Measurements from ENCODE around the gene RNF20.
"Not testable (repeated sequence)": the region's sequence is repeated elsewhere in the genome, so short reads cannot be mapped to it uniquely, and the experiment has no call there.

The RNF20 gene

DNA sequence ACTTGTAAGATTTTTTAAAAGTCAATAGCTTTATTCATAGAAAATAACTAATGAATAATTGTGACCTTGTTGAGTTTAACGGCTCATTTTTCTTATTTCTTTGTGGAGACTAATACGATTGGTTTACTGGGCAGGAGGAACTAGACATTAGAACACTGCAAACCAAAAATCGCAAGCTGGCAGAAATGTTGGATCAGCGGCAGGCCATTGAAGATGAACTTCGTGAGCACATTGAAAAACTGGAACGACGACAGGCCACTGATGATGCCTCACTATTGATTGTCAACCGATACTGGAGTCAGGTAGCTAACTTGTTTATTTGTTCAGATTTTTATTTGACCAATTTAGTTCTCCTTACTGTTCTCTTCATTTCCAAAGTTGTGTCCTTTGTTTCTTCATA, 6.4 kb downstream of the RNF20 start:
- Mint-ChIP-seq H3K27me3 (ENCODE audit: low read depth) (no peaks in the 10 kb centered on the region), H3K27ac (no peak overlapping the region), H3K4me3 (no peak overlapping the region), H3K4me1 (no peaks in the 10 kb centered on the region), H3K9me3 (no peaks in the 10 kb centered on the region), H3K36me3 (ENCODE audit: low read depth) (peaks cover 17% of the 10 kb centered on the region)
- TF ChIP-seq CTCF (IDR thresholded peaks at IDR 0.05; ENCODE audit: unreplicated experiment in 3 of 3): no peak

GRCh38 chr9:101543098-101543735, 9.6 kb downstream of the RNF20 start:
- H3K36me3 Mint-ChIP-seq (ENCODE audit: low read depth): peaks cover 40% of the 10 kb centered on the region
- H3K4me1 Mint-ChIP-seq: no peaks in the 10 kb centered on the region
- H3K4me3 Mint-ChIP-seq: no peak overlapping the region
- H3K9me3 Mint-ChIP-seq: no peaks in the 10 kb centered on the region
- no peaks in the 10 kb centered on the region for H3K27me3 Mint-ChIP-seq (ENCODE audit: low read depth)
- H3K27ac Mint-ChIP-seq: no peak overlapping the region
- no peak for TF ChIP-seq CTCF (IDR thresholded peaks at IDR 0.05; ENCODE audit: unreplicated experiment in 3 of 3)

GRCh38 chr9:101549472-101550098, 15.9 kb downstream of the RNF20 start:
- H3K27me3 Mint-ChIP-seq (ENCODE audit: low read depth); H3K27ac Mint-ChIP-seq; H3K9me3 Mint-ChIP-seq; H3K4me3 Mint-ChIP-seq; H3K4me1 Mint-ChIP-seq: not testable (repeated sequence)
- H3K36me3 Mint-ChIP-seq (ENCODE audit: low read depth): peaks cover 86% of the 10 kb centered on the region
- TF ChIP-seq CTCF (IDR thresholded peaks at IDR 0.05; ENCODE audit: unreplicated experiment in 3 of 3): peak; percentile 28 to 38 (median 32)

DNA sequence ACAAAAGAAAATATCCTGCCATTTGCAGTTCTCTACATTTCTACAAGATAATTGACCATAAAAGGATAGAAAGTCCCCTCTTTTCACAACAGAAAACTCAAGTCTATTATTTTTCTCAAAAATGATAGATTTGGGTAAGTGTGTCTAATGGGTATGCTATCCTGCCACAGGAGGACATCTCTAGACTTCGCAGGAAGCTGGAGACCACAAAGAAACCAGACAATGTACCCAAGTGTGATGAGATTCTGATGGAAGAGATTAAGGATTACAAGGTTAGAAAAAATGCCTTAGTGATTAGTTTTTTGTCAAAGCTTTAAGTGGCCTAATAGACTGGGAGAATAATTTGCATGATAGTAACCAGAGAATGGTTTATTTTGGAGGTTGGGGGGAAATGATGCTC, 28.1 kb downstream of the RNF20 start:
- no peaks in the 10 kb centered on the region for H3K4me1 Mint-ChIP-seq
- H3K27me3 Mint-ChIP-seq (ENCODE audit: low read depth): no peaks in the 10 kb centered on the region
- TF ChIP-seq CTCF (IDR thresholded peaks at IDR 0.05; ENCODE audit: unreplicated experiment in 3 of 3): no peak
- H3K9me3 Mint-ChIP-seq: peaks cover 19% of the 10 kb centered on the region
- no peak overlapping the region for H3K27ac Mint-ChIP-seq
- peaks cover 90% of the 10 kb centered on the region for H3K36me3 Mint-ChIP-seq (ENCODE audit: low read depth)
- no peak overlapping the region for H3K4me3 Mint-ChIP-seq

DNA sequence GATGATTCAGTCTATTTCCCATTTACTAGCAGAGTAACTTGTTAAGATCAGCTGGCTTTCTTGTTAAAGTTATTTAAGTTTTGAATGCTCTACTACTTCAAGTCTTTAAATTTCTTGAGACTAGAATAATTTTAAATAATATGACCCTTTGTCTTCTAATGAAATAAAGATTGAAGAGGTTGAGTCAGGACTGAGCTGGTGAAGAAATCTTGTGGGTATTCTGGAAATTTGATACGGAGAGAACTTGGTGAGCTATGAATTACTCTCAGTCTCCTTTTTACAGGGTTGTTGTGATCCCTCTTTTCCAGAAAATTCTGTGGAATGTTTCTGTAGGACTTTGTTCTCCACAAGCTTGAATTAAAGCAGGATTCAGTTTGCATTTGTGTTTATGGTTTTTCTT, 29.3 kb downstream of the RNF20 start:
- Mint-ChIP-seq H3K4me3 (no peak overlapping the region), H3K27me3 (ENCODE audit: low read depth) (no peaks in the 10 kb centered on the region)
- no peak for TF ChIP-seq CTCF (IDR thresholded peaks at IDR 0.05; ENCODE audit: unreplicated experiment in 3 of 3)

GRCh38 chr9:101564252-101564651, 30.6 kb downstream of the RNF20 start:
- peaks cover 87% of the 10 kb centered on the region for H3K36me3 Mint-ChIP-seq (ENCODE audit: low read depth)
- no peak overlapping the region for H3K4me3 Mint-ChIP-seq
- H3K27me3 Mint-ChIP-seq (ENCODE audit: low read depth): no peaks in the 10 kb centered on the region
- no peak overlapping the region for H3K27ac Mint-ChIP-seq
- no peaks in the 10 kb centered on the region for H3K4me1 Mint-ChIP-seq
- TF ChIP-seq CTCF (IDR thresholded peaks at IDR 0.05; ENCODE audit: unreplicated experiment in 3 of 3): no peak
- peaks cover 3% of the 10 kb centered on the region for H3K9me3 Mint-ChIP-seq

More for the DNA sequence above, 29.3 kb downstream of the RNF20 start:
- Mint-ChIP-seq H3K27ac (no peak overlapping the region), H3K36me3 (ENCODE audit: low read depth) (peaks cover 90% of the 10 kb centered on the region), H3K9me3 (peaks cover 13% of the 10 kb centered on the region), H3K4me1 (no peaks in the 10 kb centered on the region)

Data from nephron (organoid).